GM18517 (cell line): ENCODE data around the gene UGT1A9.
"Not testable (repeated sequence)": the region's sequence is repeated elsewhere in the genome, so short reads cannot be mapped to it uniquely, and the experiment has no call there.

Source experiments
- ATAC-seq: cut with Tn5 transposase; IDR thresholded peaks from one replicate; pipeline ENCODE4 v1.9.1; 2021; ENCODE audit warnings: mild to moderate bottlenecking, moderate library complexity; ENCODE audit not compliant: unreplicated experiment

Gene UGT1A9

GRCh38 chr2:233680361-233681045, 8.8 kb downstream of the UGT1A9 start:
- ATAC-seq, result no peak

- ATAC-seq, result no peak
Observed at GRCh38 chr2:233681521-233682099, 9.9 kb downstream of the UGT1A9 start, which contains the start of gene UGT1A7. TSS of gene UGT1A7 (plus strand) at chr2:233681901. CDS start at chr2:233681938, 37 bp downstream.

GRCh38 chr2:233684640-233685039, 12.9 kb downstream of the UGT1A9 start:
- ATAC-seq, result no peak

GRCh38 chr2:233686928-233687327, 15.2 kb downstream of the UGT1A9 start:
- no peak for ATAC-seq

GRCh38 chr2:233688341-233688740, 16.6 kb downstream of the UGT1A9 start:
- ATAC-seq, result no peak

GRCh38 chr2:233689031-233689430, 17.3 kb downstream of the UGT1A9 start:
- ATAC-seq, result no peak

GRCh38 chr2:233689501-233689900, 17.8 kb downstream of the UGT1A9 start:
- ATAC-seq, result no peak

GRCh38 chr2:233690444-233690843, 18.7 kb downstream of the UGT1A9 start:
- no peak for ATAC-seq

- no peak for ATAC-seq
Observed at GRCh38 chr2:233691443-233692433, 20.0 kb downstream of the UGT1A9 start.

GRCh38 chr2:233692648-233693047, 20.9 kb downstream of the UGT1A9 start, which contains the start of gene UGT1A6:
TSS of gene UGT1A6 (plus strand) at chr2:233692890. CDS start at chr2:233693005, 115 bp downstream.
- no peak for ATAC-seq

- no peak for ATAC-seq
Observed at GRCh38 chr2:233693963-233694362, 22.3 kb downstream of the UGT1A9 start.

GRCh38 chr2:233698740-233699139, 27.0 kb downstream of the UGT1A9 start:
- ATAC-seq, result no peak

GRCh38 chr2:233699424-233700027, 27.8 kb downstream of the UGT1A9 start:
- ATAC-seq, result no peak

- no peak for ATAC-seq
Observed at GRCh38 chr2:233700028-233700635, 28.4 kb downstream of the UGT1A9 start.

- not testable (repeated sequence) for ATAC-seq
Observed at GRCh38 chr2:233700842-233701241, 29.1 kb downstream of the UGT1A9 start.

GRCh38 chr2:233702238-233702637, 30.5 kb downstream of the UGT1A9 start:
- no peak for ATAC-seq

- no peak for ATAC-seq
Observed at GRCh38 chr2:233705911-233706506, 34.3 kb downstream of the UGT1A9 start.

- no peak for ATAC-seq
Observed at GRCh38 chr2:233706720-233707119, 35.0 kb downstream of the UGT1A9 start.

GRCh38 chr2:233707940-233708644, 36.4 kb downstream of the UGT1A9 start:
- no peak for ATAC-seq
